Measurements from ENCODE around the gene CCDC126. TPM values are rescaled to one million over a fixed set of nuclear protein-coding genes. Genes with fewer than 3 reads are reported as not detected.

CCDC126 gene
- total and polyA plus RNA-seq, 2 experiments from 2014 or later: 5.7 to 6.6 TPM

DNA sequence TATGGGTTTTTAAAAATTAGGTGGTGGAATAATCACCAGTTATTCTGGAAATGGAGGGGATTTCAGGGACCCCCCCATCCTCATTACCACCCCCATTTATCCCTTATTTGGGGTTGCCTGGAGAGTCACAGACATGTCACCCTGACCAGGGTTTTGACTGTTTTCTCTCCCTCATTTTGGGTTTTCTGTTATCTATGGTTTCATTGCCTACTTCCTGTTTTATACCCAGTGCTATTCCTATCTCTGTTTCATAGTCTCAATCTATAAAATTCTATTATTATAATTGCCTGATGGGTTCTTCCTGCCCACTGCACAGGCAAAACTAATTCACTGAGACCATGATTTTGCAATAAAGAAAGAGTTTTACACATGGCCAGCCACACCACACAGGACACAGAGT is 66.9 kb downstream of the CCDC126 start (continued):
- TF ChIP-seq, protein P1, sequence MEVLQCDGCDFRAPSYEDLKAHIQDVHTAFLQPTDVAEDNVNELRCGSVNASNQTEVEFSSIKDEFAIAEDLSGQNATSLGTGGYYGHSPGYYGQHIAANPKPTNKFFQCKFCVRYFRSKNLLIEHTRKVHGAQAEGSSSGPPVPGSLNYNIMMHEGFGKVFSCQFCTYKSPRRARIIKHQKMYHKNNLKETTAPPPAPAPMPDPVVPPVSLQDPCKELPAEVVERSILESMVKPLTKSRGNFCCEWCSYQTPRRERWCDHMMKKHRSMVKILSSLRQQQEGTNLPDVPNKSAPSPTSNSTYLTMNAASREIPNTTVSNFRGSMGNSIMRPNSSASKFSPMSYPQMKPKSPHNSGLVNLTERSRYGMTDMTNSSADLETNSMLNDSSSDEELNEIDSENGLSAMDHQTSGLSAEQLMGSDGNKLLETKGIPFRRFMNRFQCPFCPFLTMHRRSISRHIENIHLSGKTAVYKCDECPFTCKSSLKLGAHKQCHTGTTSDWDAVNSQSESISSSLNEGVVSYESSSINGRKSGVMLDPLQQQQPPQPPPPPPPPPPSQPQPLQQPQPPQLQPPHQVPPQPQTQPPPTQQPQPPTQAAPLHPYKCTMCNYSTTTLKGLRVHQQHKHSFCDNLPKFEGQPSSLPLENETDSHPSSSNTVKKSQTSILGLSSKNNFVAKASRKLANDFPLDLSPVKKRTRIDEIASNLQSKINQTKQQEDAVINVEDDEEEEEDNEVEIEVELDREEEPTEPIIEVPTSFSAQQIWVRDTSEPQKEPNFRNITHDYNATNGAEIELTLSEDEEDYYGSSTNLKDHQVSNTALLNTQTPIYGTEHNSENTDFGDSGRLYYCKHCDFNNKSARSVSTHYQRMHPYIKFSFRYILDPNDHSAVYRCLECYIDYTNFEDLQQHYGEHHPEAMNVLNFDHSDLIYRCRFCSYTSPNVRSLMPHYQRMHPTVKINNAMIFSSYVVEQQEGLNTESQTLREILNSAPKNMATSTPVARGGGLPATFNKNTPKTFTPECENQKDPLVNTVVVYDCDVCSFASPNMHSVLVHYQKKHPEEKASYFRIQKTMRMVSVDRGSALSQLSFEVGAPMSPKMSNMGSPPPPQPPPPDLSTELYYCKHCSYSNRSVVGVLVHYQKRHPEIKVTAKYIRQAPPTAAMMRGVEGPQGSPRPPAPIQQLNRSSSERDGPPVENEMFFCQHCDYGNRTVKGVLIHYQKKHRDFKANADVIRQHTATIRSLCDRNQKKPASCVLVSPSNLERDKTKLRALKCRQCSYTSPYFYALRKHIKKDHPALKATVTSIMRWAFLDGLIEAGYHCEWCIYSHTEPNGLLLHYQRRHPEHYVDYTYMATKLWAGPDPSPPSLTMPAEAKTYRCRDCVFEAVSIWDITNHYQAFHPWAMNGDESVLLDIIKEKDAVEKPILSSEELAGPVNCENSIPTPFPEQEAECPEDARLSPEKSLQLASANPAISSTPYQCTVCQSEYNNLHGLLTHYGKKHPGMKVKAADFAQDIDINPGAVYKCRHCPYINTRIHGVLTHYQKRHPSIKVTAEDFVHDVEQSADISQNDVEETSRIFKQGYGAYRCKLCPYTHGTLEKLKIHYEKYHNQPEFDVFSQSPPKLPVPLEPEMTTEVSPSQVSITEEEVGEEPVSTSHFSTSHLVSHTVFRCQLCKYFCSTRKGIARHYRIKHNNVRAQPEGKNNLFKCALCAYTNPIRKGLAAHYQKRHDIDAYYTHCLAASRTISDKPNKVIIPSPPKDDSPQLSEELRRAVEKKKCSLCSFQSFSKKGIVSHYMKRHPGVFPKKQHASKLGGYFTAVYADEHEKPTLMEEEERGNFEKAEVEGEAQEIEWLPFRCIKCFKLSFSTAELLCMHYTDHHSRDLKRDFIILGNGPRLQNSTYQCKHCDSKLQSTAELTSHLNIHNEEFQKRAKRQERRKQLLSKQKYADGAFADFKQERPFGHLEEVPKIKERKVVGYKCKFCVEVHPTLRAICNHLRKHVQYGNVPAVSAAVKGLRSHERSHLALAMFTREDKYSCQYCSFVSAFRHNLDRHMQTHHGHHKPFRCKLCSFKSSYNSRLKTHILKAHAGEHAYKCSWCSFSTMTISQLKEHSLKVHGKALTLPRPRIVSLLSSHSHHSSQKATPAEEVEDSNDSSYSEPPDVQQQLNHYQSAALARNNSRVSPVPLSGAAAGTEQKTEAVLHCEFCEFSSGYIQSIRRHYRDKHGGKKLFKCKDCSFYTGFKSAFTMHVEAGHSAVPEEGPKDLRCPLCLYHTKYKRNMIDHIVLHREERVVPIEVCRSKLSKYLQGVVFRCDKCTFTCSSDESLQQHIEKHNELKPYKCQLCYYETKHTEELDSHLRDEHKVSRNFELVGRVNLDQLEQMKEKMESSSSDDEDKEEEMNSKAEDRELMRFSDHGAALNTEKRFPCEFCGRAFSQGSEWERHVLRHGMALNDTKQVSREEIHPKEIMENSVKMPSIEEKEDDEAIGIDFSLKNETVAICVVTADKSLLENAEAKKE (CRISPR knock-in tag; IDR thresholded peaks at IDR 0.05): no peak
- TF ChIP-seq, protein P2, sequence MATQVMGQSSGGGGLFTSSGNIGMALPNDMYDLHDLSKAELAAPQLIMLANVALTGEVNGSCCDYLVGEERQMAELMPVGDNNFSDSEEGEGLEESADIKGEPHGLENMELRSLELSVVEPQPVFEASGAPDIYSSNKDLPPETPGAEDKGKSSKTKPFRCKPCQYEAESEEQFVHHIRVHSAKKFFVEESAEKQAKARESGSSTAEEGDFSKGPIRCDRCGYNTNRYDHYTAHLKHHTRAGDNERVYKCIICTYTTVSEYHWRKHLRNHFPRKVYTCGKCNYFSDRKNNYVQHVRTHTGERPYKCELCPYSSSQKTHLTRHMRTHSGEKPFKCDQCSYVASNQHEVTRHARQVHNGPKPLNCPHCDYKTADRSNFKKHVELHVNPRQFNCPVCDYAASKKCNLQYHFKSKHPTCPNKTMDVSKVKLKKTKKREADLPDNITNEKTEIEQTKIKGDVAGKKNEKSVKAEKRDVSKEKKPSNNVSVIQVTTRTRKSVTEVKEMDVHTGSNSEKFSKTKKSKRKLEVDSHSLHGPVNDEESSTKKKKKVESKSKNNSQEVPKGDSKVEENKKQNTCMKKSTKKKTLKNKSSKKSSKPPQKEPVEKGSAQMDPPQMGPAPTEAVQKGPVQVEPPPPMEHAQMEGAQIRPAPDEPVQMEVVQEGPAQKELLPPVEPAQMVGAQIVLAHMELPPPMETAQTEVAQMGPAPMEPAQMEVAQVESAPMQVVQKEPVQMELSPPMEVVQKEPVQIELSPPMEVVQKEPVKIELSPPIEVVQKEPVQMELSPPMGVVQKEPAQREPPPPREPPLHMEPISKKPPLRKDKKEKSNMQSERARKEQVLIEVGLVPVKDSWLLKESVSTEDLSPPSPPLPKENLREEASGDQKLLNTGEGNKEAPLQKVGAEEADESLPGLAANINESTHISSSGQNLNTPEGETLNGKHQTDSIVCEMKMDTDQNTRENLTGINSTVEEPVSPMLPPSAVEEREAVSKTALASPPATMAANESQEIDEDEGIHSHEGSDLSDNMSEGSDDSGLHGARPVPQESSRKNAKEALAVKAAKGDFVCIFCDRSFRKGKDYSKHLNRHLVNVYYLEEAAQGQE (IDR thresholded peaks at IDR 0.05; ENCODE audit: unreplicated experiment): no peak
- TF ChIP-seq ZNF114 (CRISPR knock-in tag; IDR thresholded peaks at IDR 0.05) (no peak), CREB1 (CRISPR knock-in tag; IDR thresholded peaks at IDR 0.05; ENCODE audit: low read depth) (no peak), EZH2 (IDR thresholded peaks at IDR 0.05; ENCODE audit: low read depth, unreplicated experiment) (no peak), NANOG (IDR thresholded peaks at IDR 0.05; ENCODE audit: borderline replicate concordance) (no peak), ZNF331 (CRISPR knock-in tag; IDR thresholded peaks at IDR 0.05; ENCODE audit: low read depth) (no peak), POLR2AphosphoS5 (IDR thresholded peaks at IDR 0.05; ENCODE audit: low read depth) (no peak), EZH2phosphoT487 (IDR thresholded peaks at IDR 0.05; ENCODE audit: unreplicated experiment) (no peak)
- TF ChIP-seq, protein P3, sequence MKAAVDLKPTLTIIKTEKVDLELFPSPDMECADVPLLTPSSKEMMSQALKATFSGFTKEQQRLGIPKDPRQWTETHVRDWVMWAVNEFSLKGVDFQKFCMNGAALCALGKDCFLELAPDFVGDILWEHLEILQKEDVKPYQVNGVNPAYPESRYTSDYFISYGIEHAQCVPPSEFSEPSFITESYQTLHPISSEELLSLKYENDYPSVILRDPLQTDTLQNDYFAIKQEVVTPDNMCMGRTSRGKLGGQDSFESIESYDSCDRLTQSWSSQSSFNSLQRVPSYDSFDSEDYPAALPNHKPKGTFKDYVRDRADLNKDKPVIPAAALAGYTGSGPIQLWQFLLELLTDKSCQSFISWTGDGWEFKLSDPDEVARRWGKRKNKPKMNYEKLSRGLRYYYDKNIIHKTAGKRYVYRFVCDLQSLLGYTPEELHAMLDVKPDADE (IDR thresholded peaks at IDR 0.05): no peak
